ENCODE measurements around the gene FIBP. TPM values are rescaled to one million over a fixed set of nuclear protein-coding genes. Genes with fewer than 3 reads are reported as not detected.

The FIBP gene
- total and polyA plus RNA-seq, 2 of the 4 experiments (the other 2 are of a cell fraction), result 141 to 182 TPM

DNA sequence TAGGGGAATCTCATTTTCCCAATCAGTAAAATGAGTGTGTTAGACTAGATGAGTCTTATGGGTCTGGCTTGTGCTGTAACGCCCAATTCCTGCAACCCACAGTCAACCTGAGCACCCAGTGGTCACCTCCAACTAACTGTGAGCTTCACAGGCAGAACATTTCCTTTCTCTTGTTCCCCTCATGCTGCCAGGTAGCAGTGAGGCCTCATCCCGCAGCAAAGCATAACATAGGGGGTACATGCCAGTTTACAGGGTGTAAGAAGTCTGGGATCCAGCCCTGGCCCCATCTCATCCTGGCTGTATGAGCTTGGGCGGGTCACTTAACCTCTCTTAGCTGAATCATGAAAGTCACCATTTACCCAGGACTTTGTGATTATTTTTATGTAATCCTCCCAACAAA, 19.4 kb downstream of the FIBP start:
- Histone ChIP-seq H4K8ac (ENCODE audit: low read depth in 2 of 2, low read length in 2 of 2) (peak overlapping the region in 1 of 2 experiments; percentile 39; a peak in 1 of 4 replicates), H3K23ac (ENCODE audit: low read depth, low read length) (no peak overlapping the region), H3K18ac (ENCODE audit: low read depth, low read length) (no peak overlapping the region), H3K27me3 (ENCODE audit: control insufficient read depth, insufficient read depth, low read length) (no peaks in the 10 kb centered on the region), H4K91ac (ENCODE audit: insufficient read depth, low read depth, low read length) (no peak overlapping the region), H3K56ac (ENCODE audit: extremely low read depth, insufficient read depth, low read length) (no peak overlapping the region), H3K4me2 (ENCODE audit: low read depth, low read length) (no peak overlapping the region), H3K79me1 (ENCODE audit: low read depth in 1 of 2, low read length in 2 of 2) (peaks cover 18 to 77% of the 10 kb centered on the region in 2 experiments), H3K4me1 (ENCODE audit: control insufficient read depth, insufficient read depth, low read length) (peaks cover 14% of the 10 kb centered on the region), H3K9ac (ENCODE audit: low read depth, low read length) (no peak overlapping the region), H3K36me3 (ENCODE audit: control insufficient read depth, insufficient read depth, low read length) (peaks cover 70% of the 10 kb centered on the region), H3K14ac (replicated peaks; ENCODE audit: low read depth, low read length) (no peak overlapping the region), H3K27ac (ENCODE audit: insufficient read depth, low read length) (no peak overlapping the region), H2AK5ac (ENCODE audit: low read depth, low read length) (no peak overlapping the region), H2BK15ac (ENCODE audit: low read depth, low read length) (no peak overlapping the region), H2AFZ (replicated peaks; ENCODE audit: low read length, poor library complexity) (no peak overlapping the region), H3K4me3 (ENCODE audit: insufficient read depth, low read depth, low read length) (no peak overlapping the region), H2BK5ac (ENCODE audit: low read depth, low read length, poor library complexity, severe bottlenecking) (no peak overlapping the region), H3K4ac (ENCODE audit: low read depth, low read length) (no peak overlapping the region; the same call in 1 of the 2 replicates), H3K9me1 (ENCODE audit: insufficient read depth, low read length) (0 out of 2 replicates have a peak, but pooled peaks cover 5% of the 10 kb centered on the region), H2BK120ac (ENCODE audit: low read depth, low read length) (no peak overlapping the region), H4K20me1 (ENCODE audit: insufficient read depth, low read length) (peaks cover 51% of the 10 kb centered on the region), H3K9me3 (ENCODE audit: control insufficient read depth, insufficient read depth, low read length) (no peaks in the 10 kb centered on the region), H4K5ac (ENCODE audit: low read depth, low read length) (no peak overlapping the region), H2BK20ac (ENCODE audit: low read depth, low read length) (no peak overlapping the region), H2AK9ac (replicated peaks; ENCODE audit: low read depth, low read length, poor library complexity) (no peak overlapping the region)
- dilution Hi-C loops (cut with HindIII; ENCODE audit: low sequenced_read_pairs, unreplicated experiment), result no loop called here
- CTCF ChIA-PET, result interaction anchor here (2.0 kb wide), 1 partner anchor 9 kb away, joined by 7 read pairs; the partner anchor contains the start of gene MUS81
- POLR2A ChIA-PET (ENCODE audit: unreplicated experiment), result interaction anchor here (0.6 kb wide), 1 partner anchor 10 kb away, joined by 3 read pairs; no protein-coding TSS in a partner anchor
- intact Hi-C loops (cut with micrococcal nuclease), result no loop called here
- TF ChIP-seq NFE2L2 (IDR thresholded peaks at IDR 0.05; ENCODE audit: low read depth, low read length) (no peak), USF2 (IDR thresholded peaks at IDR 0.05; ENCODE audit: low read depth, low read length) (no peak), FOS (IDR thresholded peaks at IDR 0.05; ENCODE audit: low read depth, low read length) (no peak), RFX5 (IDR thresholded peaks at IDR 0.05; ENCODE audit: low read depth, low read length) (no peak), POLR2A (IDR thresholded peaks at IDR 0.05; ENCODE audit: low read depth, low read length) (no peak), RAD21 (IDR thresholded peaks at IDR 0.05; ENCODE audit: low read length) (no peak), MAFK (IDR thresholded peaks at IDR 0.05; ENCODE audit: low read depth, low read length) (no peak), BHLHE40 (IDR thresholded peaks at IDR 0.05; ENCODE audit: low read depth, low read length) (no peak), RCOR1 (IDR thresholded peaks at IDR 0.05; ENCODE audit: insufficient replicate concordance, low read length) (no peak), SMC3 (IDR thresholded peaks at IDR 0.05; ENCODE audit: low read depth, low read length) (no peak), CHD1 (IDR thresholded peaks at IDR 0.05; ENCODE audit: low read depth, low read length) (no peak)
- TF ChIP-seq, protein P1, sequence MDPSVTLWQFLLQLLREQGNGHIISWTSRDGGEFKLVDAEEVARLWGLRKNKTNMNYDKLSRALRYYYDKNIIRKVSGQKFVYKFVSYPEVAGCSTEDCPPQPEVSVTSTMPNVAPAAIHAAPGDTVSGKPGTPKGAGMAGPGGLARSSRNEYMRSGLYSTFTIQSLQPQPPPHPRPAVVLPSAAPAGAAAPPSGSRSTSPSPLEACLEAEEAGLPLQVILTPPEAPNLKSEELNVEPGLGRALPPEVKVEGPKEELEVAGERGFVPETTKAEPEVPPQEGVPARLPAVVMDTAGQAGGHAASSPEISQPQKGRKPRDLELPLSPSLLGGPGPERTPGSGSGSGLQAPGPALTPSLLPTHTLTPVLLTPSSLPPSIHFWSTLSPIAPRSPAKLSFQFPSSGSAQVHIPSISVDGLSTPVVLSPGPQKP (IDR thresholded peaks at IDR 0.05; ENCODE audit: borderline replicate concordance, low read depth, low read length), result no peak
- ATAC-seq (ENCODE audit: low read depth) (no peak), DNase-seq (no peak)
- BruUV-seq (replicated peaks), result no TSS peak
- in situ Hi-C loops (cut with MboI; ENCODE audit: low sequenced_read_pairs), result no loop called here
- WGBS, 2 experiments (ENCODE audit: extremely low coverage in 2 of 2, insufficient read length in 1 of 2), result no CpG with 5 or more reads among the region's 3 CpGs
